GM23338 (cell line): ENCODE results near the gene TOX2. TPM values are rescaled to one million over a fixed set of nuclear protein-coding genes. Genes with fewer than 3 reads are reported as not detected.

Experiments used
- ATAC-seq: fragments of 200-7000 bp; cut with Tn5 transposase; 3 replicates; pipeline ENCODE4 v1.9.1; 2020
- DNase-seq: peaks from one replicate; pipeline ENCODE4 v3.0.0-alpha.2; 2015; ENCODE audit warnings: low spot score
- H2AFZ ChIP-seq: fragments of 200-600 bp; sonication (generic); 2 replicates; pipeline ENCODE4 v1.8.0; 2016; ENCODE audit warnings: antibody characterized with exemption, mild to moderate bottlenecking, moderate library complexity
- H3F3A ChIP-seq: fragments of 200-600 bp; sonication (generic); replicated peaks from 2 replicates; pipeline ENCODE4 v1.8.0; 2017; ENCODE audit warnings: antibody characterized with exemption, mixed run types, low read depth
- H3K27ac ChIP-seq: fragments of 200-600 bp; sonication (generic); 2 replicates; pipeline ENCODE4 v1.6.1; 2016; ENCODE audit warnings: low read depth
- H3K27me3 ChIP-seq: fragments of 200-600 bp; sonication (generic); 2 replicates; pipeline ENCODE4 v1.8.0; 2016; ENCODE audit warnings: mild to moderate bottlenecking, mixed run types, moderate library complexity; ENCODE audit not compliant: insufficient read depth
- H3K36me3 ChIP-seq: fragments of 200-600 bp; sonication (generic); 2 replicates; pipeline ENCODE4 v1.8.0; 2016; ENCODE audit warnings: mild to moderate bottlenecking; ENCODE audit not compliant: insufficient read depth
- H3K4me1 ChIP-seq: fragments of 200-600 bp; sonication (generic); 2 replicates; pipeline ENCODE4 v1.8.0; 2016; ENCODE audit warnings: mild to moderate bottlenecking, moderate library complexity; ENCODE audit not compliant: insufficient read depth
- H3K4me2 ChIP-seq: fragments of 200-600 bp; sonication (generic); 2 replicates; pipeline ENCODE4 v1.7.1; 2017; ENCODE audit warnings: mixed run types
- H3K4me3 ChIP-seq: fragments of 200-600 bp; sonication (generic); 2 replicates; pipeline ENCODE4 v1.6.1; 2016; ENCODE audit warnings: mixed run types
- H3K79me2 ChIP-seq: fragments of 200-600 bp; sonication (generic); replicated peaks from 2 replicates; pipeline ENCODE4 v1.8.0; 2017; ENCODE audit warnings: mild to moderate bottlenecking; ENCODE audit not compliant: insufficient read depth
- H3K9me2 ChIP-seq: fragments of 200-600 bp; sonication (generic); 2 replicates; pipeline ENCODE4 v1.8.0; 2017; ENCODE audit not compliant: insufficient read depth
- H4K20me1 ChIP-seq: fragments of 200-600 bp; sonication (generic); replicated peaks from 2 replicates; pipeline ENCODE4 v1.8.0; 2017; ENCODE audit warnings: mild to moderate bottlenecking; ENCODE audit not compliant: insufficient read depth
- H3K27ac Mint-ChIP-seq: 2 replicates; pipeline ENCODE4 v1.8.0; 2020; ENCODE audit warnings: inconsistent platforms, mild to moderate bottlenecking, moderate library complexity, mixed read lengths
- H3K27me3 Mint-ChIP-seq: 3 replicates; pipeline ENCODE4 v1.8.0; 2022; ENCODE audit warnings: low read depth, mild to moderate bottlenecking, moderate library complexity, mixed read lengths, inconsistent platforms; ENCODE audit not compliant: insufficient read depth, poor library complexity
- H3K36me3 Mint-ChIP-seq: 3 replicates; pipeline ENCODE4 v1.8.0; 2021; ENCODE audit warnings: low read depth, mild to moderate bottlenecking, inconsistent platforms, moderate library complexity, mixed read lengths
- H3K4me1 Mint-ChIP-seq: 3 replicates; pipeline ENCODE4 v1.8.0; 2020; ENCODE audit warnings: mild to moderate bottlenecking, inconsistent platforms, mixed read lengths
- H3K4me3 Mint-ChIP-seq: 3 replicates; pipeline ENCODE4 v1.8.0; 2021; ENCODE audit warnings: moderate library complexity, mild to moderate bottlenecking, inconsistent platforms, mixed read lengths
- H3K9me3 Mint-ChIP-seq: 3 replicates; pipeline ENCODE4 v1.8.0; 2020; ENCODE audit warnings: moderate library complexity, mild to moderate bottlenecking, inconsistent platforms, mixed read lengths
- CREB1 ChIP-seq: fragments of 250-450 bp; sonication (Bioruptor Pico); IDR thresholded peaks from 2 replicates; pipeline ENCODE4 v1.5.0; 2020; ENCODE audit warnings: low read depth, mild to moderate bottlenecking, moderate library complexity
- EZH2 ChIP-seq: fragments of 200-600 bp; sonication (generic); IDR thresholded peaks from one replicate; pipeline ENCODE4 v1.8.0; 2017; ENCODE audit warnings: antibody characterized with exemption, mild to moderate bottlenecking, low read depth; ENCODE audit not compliant: unreplicated experiment
- EZH2phosphoT487 ChIP-seq: fragments of 200-600 bp; sonication (generic); IDR thresholded peaks from one replicate; pipeline ENCODE4 v1.8.1; 2018; ENCODE audit warnings: antibody characterized with exemption; ENCODE audit not compliant: unreplicated experiment
- NANOG ChIP-seq: IDR thresholded peaks from 2 replicates; pipeline ENCODE4 v1.6.1; 2016; ENCODE audit warnings: antibody characterized with exemption, borderline replicate concordance
- POLR2AphosphoS5 ChIP-seq: IDR thresholded peaks from 2 replicates; pipeline ENCODE4 v1.6.1; 2016; ENCODE audit warnings: antibody characterized with exemption, low read depth
- ZNF114 ChIP-seq: fragments of 250-450 bp; sonication (Bioruptor Pico); IDR thresholded peaks from 2 replicates; pipeline ENCODE4 v1.5.0; 2020; ENCODE audit warnings: mild to moderate bottlenecking, moderate library complexity
- ZNF331 ChIP-seq: fragments of 250-450 bp; sonication (Bioruptor Pico); IDR thresholded peaks from 2 replicates; pipeline ENCODE4 v1.5.0; 2020; ENCODE audit warnings: low read depth, mild to moderate bottlenecking, moderate library complexity
- polyA plus RNA-seq: library from polyadenylated mRNA; unstranded; fragments of >200 nt; fragmentation: Nextera tagmentation; extraction: Ambion mirVana; gene quantifications from 2 replicates; pipeline ENCODE4 v1.2.1, GENCODE V29; 2016
- total RNA-seq: library from RNA; depleted of rRNA; stranded (reverse); fragments of >200 nt; shearing (Covaris generic); gene quantifications from 2 replicates; pipeline ENCODE4 v1.2.3, GENCODE V29; 2014
- TF ChIP-seq, protein P1 (sequence below): fragments of 250-450 bp; sonication (Bioruptor Pico); IDR thresholded peaks from 2 replicates; pipeline ENCODE4 v1.5.0; 2020; ENCODE audit warnings: mild to moderate bottlenecking, moderate library complexity
- TF ChIP-seq, protein P2 (sequence below), 2 experiments: fragments of 200-600 bp in 1 of 2; sonication (generic) in 1 of 2; conservative IDR thresholded peaks; 2 replicates each; pipeline versions ENCODE4 v1.5.1 to v1.6.1; 2016 to 2017; ENCODE audit warnings: antibody characterized with exemption in 2 of 2, low read depth in 2 of 2, mild to moderate bottlenecking in 2 of 2, moderate library complexity in 1 of 2
- TF ChIP-seq, protein P3 (sequence below): IDR thresholded peaks from 2 replicates; pipeline ENCODE4 v1.6.1; 2016; ENCODE audit warnings: antibody characterized with exemption
- TF ChIP-seq, protein P4 (sequence below): IDR thresholded peaks from one replicate; pipeline ENCODE4 v1.6.1; 2018; ENCODE audit warnings: antibody characterized with exemption; ENCODE audit not compliant: unreplicated experiment

Gene TOX2
- total and polyA plus RNA-seq, 2 experiments from 2014 or later, result 1.4 to 1.5 TPM

DNA sequence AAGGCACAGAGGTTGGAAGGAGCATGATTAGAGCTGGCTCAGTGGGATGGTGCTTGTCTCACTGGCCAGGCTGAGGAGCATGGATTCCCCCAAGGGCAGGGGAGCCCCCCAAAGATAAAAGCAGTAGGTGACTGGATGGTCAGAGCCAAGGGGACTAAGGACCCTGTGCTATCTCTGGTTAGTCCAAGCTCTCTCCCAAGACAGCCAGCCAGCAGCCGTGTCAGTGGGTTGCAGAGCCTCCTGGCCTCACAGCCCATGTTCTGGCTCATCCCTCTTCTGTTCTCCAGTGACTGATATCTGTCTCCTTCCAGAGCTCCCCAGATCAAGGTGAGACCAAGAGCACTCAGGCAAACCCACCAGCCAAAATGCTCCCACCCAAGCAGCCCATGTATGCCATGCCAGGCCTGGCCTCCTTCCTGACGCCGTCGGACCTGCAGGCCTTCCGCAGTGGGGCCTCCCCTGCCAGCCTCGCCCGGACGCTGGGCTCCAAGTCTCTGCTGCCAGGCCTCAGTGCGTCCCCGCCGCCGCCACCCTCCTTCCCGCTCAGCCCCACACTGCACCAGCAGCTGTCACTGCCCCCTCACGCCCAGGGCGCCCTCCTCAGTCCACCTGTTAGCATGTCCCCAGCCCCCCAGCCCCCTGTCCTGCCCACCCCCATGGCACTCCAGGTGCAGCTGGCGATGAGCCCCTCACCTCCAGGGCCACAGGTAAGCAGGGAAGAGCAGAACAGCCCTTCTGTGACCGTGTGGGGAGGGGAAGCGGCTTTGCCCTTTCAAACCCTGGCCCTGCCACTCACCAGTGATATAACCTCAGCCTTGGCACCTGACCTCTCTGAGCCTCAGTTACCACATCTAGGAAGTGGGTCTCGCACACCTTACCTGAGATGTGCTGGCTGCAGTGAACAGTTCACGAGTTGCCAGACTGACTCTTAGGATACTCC is 151.0 kb downstream of the TOX2 start:
- H3K79me2 ChIP-seq, result no peaks in the 10 kb centered on the region
- no peak overlapping the region for H3K4me2 ChIP-seq
- Mint-ChIP-seq H3K27ac (no peak overlapping the region), H3K4me1 (peaks cover 10% of the 10 kb centered on the region), H3K27me3 (peaks cover 10% of the 10 kb centered on the region), H3K4me3 (no peak overlapping the region), H3K36me3 (no peaks in the 10 kb centered on the region), H3K9me3 (no peaks in the 10 kb centered on the region)
- no peak for TF ChIP-seq CREB1 (CRISPR knock-in tag)
- no peak for TF ChIP-seq ZNF331 (CRISPR knock-in tag)
- TF ChIP-seq EZH2phosphoT487, result no peak
- TF ChIP-seq NANOG, result no peak
- TF ChIP-seq, protein P1, sequence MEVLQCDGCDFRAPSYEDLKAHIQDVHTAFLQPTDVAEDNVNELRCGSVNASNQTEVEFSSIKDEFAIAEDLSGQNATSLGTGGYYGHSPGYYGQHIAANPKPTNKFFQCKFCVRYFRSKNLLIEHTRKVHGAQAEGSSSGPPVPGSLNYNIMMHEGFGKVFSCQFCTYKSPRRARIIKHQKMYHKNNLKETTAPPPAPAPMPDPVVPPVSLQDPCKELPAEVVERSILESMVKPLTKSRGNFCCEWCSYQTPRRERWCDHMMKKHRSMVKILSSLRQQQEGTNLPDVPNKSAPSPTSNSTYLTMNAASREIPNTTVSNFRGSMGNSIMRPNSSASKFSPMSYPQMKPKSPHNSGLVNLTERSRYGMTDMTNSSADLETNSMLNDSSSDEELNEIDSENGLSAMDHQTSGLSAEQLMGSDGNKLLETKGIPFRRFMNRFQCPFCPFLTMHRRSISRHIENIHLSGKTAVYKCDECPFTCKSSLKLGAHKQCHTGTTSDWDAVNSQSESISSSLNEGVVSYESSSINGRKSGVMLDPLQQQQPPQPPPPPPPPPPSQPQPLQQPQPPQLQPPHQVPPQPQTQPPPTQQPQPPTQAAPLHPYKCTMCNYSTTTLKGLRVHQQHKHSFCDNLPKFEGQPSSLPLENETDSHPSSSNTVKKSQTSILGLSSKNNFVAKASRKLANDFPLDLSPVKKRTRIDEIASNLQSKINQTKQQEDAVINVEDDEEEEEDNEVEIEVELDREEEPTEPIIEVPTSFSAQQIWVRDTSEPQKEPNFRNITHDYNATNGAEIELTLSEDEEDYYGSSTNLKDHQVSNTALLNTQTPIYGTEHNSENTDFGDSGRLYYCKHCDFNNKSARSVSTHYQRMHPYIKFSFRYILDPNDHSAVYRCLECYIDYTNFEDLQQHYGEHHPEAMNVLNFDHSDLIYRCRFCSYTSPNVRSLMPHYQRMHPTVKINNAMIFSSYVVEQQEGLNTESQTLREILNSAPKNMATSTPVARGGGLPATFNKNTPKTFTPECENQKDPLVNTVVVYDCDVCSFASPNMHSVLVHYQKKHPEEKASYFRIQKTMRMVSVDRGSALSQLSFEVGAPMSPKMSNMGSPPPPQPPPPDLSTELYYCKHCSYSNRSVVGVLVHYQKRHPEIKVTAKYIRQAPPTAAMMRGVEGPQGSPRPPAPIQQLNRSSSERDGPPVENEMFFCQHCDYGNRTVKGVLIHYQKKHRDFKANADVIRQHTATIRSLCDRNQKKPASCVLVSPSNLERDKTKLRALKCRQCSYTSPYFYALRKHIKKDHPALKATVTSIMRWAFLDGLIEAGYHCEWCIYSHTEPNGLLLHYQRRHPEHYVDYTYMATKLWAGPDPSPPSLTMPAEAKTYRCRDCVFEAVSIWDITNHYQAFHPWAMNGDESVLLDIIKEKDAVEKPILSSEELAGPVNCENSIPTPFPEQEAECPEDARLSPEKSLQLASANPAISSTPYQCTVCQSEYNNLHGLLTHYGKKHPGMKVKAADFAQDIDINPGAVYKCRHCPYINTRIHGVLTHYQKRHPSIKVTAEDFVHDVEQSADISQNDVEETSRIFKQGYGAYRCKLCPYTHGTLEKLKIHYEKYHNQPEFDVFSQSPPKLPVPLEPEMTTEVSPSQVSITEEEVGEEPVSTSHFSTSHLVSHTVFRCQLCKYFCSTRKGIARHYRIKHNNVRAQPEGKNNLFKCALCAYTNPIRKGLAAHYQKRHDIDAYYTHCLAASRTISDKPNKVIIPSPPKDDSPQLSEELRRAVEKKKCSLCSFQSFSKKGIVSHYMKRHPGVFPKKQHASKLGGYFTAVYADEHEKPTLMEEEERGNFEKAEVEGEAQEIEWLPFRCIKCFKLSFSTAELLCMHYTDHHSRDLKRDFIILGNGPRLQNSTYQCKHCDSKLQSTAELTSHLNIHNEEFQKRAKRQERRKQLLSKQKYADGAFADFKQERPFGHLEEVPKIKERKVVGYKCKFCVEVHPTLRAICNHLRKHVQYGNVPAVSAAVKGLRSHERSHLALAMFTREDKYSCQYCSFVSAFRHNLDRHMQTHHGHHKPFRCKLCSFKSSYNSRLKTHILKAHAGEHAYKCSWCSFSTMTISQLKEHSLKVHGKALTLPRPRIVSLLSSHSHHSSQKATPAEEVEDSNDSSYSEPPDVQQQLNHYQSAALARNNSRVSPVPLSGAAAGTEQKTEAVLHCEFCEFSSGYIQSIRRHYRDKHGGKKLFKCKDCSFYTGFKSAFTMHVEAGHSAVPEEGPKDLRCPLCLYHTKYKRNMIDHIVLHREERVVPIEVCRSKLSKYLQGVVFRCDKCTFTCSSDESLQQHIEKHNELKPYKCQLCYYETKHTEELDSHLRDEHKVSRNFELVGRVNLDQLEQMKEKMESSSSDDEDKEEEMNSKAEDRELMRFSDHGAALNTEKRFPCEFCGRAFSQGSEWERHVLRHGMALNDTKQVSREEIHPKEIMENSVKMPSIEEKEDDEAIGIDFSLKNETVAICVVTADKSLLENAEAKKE (CRISPR knock-in tag), result no peak
- TF ChIP-seq, protein P2, sequence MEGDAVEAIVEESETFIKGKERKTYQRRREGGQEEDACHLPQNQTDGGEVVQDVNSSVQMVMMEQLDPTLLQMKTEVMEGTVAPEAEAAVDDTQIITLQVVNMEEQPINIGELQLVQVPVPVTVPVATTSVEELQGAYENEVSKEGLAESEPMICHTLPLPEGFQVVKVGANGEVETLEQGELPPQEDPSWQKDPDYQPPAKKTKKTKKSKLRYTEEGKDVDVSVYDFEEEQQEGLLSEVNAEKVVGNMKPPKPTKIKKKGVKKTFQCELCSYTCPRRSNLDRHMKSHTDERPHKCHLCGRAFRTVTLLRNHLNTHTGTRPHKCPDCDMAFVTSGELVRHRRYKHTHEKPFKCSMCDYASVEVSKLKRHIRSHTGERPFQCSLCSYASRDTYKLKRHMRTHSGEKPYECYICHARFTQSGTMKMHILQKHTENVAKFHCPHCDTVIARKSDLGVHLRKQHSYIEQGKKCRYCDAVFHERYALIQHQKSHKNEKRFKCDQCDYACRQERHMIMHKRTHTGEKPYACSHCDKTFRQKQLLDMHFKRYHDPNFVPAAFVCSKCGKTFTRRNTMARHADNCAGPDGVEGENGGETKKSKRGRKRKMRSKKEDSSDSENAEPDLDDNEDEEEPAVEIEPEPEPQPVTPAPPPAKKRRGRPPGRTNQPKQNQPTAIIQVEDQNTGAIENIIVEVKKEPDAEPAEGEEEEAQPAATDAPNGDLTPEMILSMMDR (conservative IDR thresholded peaks at IDR 0.05; ENCODE audit: low read depth in 2 of 2), result no peak
- TF ChIP-seq, protein P3, sequence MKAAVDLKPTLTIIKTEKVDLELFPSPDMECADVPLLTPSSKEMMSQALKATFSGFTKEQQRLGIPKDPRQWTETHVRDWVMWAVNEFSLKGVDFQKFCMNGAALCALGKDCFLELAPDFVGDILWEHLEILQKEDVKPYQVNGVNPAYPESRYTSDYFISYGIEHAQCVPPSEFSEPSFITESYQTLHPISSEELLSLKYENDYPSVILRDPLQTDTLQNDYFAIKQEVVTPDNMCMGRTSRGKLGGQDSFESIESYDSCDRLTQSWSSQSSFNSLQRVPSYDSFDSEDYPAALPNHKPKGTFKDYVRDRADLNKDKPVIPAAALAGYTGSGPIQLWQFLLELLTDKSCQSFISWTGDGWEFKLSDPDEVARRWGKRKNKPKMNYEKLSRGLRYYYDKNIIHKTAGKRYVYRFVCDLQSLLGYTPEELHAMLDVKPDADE, result no peak
- TF ChIP-seq EZH2, result no peak
- TF ChIP-seq, protein P4, sequence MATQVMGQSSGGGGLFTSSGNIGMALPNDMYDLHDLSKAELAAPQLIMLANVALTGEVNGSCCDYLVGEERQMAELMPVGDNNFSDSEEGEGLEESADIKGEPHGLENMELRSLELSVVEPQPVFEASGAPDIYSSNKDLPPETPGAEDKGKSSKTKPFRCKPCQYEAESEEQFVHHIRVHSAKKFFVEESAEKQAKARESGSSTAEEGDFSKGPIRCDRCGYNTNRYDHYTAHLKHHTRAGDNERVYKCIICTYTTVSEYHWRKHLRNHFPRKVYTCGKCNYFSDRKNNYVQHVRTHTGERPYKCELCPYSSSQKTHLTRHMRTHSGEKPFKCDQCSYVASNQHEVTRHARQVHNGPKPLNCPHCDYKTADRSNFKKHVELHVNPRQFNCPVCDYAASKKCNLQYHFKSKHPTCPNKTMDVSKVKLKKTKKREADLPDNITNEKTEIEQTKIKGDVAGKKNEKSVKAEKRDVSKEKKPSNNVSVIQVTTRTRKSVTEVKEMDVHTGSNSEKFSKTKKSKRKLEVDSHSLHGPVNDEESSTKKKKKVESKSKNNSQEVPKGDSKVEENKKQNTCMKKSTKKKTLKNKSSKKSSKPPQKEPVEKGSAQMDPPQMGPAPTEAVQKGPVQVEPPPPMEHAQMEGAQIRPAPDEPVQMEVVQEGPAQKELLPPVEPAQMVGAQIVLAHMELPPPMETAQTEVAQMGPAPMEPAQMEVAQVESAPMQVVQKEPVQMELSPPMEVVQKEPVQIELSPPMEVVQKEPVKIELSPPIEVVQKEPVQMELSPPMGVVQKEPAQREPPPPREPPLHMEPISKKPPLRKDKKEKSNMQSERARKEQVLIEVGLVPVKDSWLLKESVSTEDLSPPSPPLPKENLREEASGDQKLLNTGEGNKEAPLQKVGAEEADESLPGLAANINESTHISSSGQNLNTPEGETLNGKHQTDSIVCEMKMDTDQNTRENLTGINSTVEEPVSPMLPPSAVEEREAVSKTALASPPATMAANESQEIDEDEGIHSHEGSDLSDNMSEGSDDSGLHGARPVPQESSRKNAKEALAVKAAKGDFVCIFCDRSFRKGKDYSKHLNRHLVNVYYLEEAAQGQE, result no peak
- no peak for TF ChIP-seq ZNF114
- TF ChIP-seq POLR2AphosphoS5, result no peak
- H3K36me3 ChIP-seq, result no peaks in the 10 kb centered on the region
- no peak overlapping the region for H3K27ac ChIP-seq
- no peak for ATAC-seq
- no peak for DNase-seq
- no peaks in the 10 kb centered on the region for H4K20me1 ChIP-seq
- H3K4me3 ChIP-seq, result no peak overlapping the region
- H3F3A ChIP-seq, result no peaks in the 10 kb centered on the region
- no peak overlapping the region for H2AFZ ChIP-seq
- 0 out of 2 replicates have a peak, but pooled peaks cover 7% of the 10 kb centered on the region for H3K9me2 ChIP-seq
- H3K27me3 ChIP-seq, result no peaks in the 10 kb centered on the region
- no peaks in the 10 kb centered on the region; the same call in 1 of the 2 replicates for H3K4me1 ChIP-seq
